Hepatocyte (in vitro differentiated cells): ENCODE results near the gene RAP1GAP2.
"Not testable (repeated sequence)": the region's sequence is repeated elsewhere in the genome, so short reads cannot be mapped to it uniquely, and the experiment has no call there.

Experiments used
- CTCF ChIP-seq: fragments of 200-600 bp; sonication (generic); IDR thresholded peaks from 2 replicates; pipeline ENCODE4 v1.5.1; 2016; ENCODE audit warnings: antibody characterized with exemption, mild to moderate bottlenecking; ENCODE audit not compliant: poor library complexity
- EZH2phosphoT487 ChIP-seq: fragments of 200-600 bp; sonication (generic); IDR thresholded peaks from one replicate; pipeline ENCODE4 v1.6.1; 2018; ENCODE audit warnings: antibody characterized with exemption, mild to moderate bottlenecking, low read depth, moderate library complexity; ENCODE audit not compliant: unreplicated experiment, severe bottlenecking

GRCh38 chr17:3063507-3063906, 267.3 kb downstream of the RAP1GAP2 start, which contains the start of gene OR1D5:
- TF ChIP-seq CTCF, EZH2phosphoT487: not testable (repeated sequence)
